ENCODE results near the gene IFT81.
"Not testable (repeated sequence)": the region's sequence is repeated elsewhere in the genome, so short reads cannot be mapped to it uniquely, and the experiment has no call there.

Gene IFT81

DNA sequence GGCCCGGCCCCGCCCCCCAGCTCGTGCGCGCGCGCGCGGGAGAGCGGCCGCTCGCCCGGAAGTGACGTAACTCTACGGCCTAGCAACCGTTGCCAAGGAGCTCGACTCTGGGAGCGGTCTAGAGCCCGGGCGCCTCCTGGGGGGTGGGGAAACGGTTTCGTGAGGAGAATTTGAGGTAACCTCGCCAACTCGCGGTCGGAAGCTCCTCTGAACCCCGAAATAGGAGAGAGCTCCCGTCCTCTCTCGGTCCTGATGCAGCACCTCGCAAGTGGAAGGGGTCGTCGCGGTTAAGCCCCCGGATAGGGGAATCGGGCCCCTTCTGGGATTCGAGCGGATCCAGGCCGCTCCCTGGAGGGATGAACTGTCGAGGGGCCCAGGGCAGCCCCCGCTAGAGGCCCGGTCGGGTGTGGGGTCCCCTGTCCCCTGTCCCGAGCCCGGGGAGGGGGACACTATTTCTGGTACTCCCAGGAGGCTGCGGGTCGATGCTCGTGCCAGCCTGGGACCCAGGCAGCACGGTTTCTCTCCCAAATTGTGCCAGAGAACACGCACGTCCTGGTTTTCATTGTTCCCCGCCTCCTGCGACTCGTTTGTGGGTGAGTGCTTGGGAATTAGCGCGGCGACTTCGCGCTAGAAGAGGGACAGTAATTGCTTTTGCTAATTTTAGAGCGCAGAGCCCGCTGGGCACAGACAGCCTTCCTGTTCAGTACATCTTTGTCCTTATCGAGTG, at the start of gene IFT81:
Gene IFT81 (plus strand): TSS at position 89 of the 727 bp plus-strand sequence. CDS start 3,024 bp downstream, outside the sequence.
- DNase-seq (ENCODE audit: low read depth) = peak; percentile 94

DNA sequence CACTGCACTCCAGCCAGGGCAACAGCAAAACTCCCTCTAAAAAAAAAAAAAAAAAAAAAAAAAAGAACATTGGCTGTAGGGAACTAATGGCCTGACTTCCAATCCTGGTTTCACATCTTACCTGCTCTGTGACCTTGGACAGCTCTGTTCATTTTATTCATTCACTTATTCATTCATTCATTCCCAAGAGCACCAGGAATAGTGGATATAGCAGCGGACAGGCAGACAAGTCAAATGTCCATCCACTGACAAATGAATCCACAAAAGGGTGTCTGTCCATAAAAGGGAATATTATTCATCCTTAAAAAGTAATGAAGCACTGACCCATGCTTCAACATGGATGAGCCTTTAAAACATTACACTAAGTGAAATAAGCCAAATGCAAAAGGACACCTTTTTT, 48.3 kb upstream of the IFT81 start:
- DNase-seq (ENCODE audit: low read depth) = no peak

DNA sequence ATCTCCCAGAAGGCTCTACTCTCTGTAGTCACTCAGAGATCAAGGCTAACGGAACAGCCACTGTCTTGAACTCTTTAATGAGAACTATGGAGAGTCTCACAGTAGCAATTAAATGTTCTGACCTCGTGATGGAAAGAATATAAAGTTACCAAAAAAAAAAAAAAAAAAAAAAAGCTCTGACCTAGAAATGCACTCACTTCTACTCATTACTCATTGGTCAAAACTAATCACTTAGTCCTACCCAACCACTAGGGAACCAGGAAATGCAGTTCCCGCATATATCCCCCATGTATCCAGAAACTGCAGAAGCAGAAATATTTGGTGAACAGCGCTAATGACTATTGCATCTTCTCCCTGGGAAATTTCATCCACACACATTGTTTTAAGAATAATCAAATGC, 46.4 kb upstream of the IFT81 start:
- no peak for DNase-seq (ENCODE audit: low read depth)

- DNase-seq (ENCODE audit: low read depth) = peak; percentile 70
Observed at GRCh38 chr12:110079477-110080400, 44.4 kb upstream of the IFT81 start.

GRCh38 chr12:110080410-110080809, 43.7 kb upstream of the IFT81 start:
- no peak for DNase-seq (ENCODE audit: low read depth)

DNA sequence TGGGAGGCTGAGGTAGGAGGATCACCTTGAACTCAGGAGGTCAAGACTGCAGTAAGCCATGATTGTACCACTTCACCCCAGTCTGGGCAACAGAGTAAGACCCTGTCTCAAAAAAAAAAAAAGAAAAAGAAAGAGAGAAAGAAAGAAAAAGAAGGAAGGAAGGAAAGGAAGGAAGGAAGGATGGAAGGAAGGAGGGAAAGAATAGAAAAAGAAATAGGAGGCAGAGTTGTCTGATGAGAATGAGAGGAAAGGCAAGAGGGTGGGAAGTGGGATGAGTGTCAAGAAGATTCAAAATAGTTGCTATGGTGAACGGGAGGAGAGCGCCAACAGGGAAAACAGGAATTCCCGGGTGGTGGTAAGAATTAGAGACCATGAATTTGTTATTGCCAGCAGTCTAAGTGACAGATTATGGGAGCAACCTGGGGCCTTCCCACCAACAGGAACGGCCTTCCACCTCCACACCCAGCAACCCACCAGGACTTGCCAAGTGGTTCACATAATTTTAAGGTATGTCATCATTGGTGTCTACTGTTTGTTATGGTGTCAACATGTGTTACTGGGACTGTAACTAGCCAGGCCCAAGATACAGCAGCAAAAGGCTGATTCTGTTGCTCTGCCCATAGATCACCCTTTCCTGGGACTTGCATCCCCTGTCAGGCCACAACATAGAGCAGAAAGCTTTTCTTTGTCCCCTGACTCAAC, 39.7 kb upstream of the IFT81 start:
- DNase-seq (ENCODE audit: low read depth) = no peak

DNA sequence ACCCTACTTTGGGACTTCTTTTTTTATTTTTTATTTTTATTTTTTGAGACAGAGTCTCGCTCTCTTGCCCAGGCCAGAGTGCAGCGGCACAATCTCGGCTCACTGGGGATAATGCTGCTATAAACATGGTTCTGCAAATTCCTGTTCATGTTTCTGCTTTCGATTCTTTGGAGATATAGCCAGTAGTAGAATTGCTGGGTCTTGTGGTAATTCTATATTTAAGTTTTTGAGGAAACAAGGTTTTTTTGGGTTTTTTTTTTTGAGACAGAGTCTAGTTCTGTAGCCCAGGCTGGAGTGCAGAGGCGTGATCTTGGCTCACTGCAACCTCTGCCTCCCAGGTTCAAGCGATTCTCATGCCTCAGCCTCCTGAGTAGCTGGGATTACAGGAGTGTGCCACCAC, 35.9 kb upstream of the IFT81 start:
- DNase-seq (ENCODE audit: low read depth) = not testable (repeated sequence)

- no peak for DNase-seq (ENCODE audit: low read depth)
Observed at GRCh38 chr12:110088936-110089335, 35.2 kb upstream of the IFT81 start.

- DNase-seq (ENCODE audit: low read depth) = no peak
Observed at GRCh38 chr12:110090266-110091135, 33.7 kb upstream of the IFT81 start.

GRCh38 chr12:110091136-110091711, 32.9 kb upstream of the IFT81 start:
- DNase-seq (ENCODE audit: low read depth) = no peak

GRCh38 chr12:110093631-110094311, 30.4 kb upstream of the IFT81 start:
- DNase-seq (ENCODE audit: low read depth) = no peak

- DNase-seq (ENCODE audit: low read depth) = peak; percentile 38
Observed at GRCh38 chr12:110100315-110100970, 23.7 kb upstream of the IFT81 start.

DNA sequence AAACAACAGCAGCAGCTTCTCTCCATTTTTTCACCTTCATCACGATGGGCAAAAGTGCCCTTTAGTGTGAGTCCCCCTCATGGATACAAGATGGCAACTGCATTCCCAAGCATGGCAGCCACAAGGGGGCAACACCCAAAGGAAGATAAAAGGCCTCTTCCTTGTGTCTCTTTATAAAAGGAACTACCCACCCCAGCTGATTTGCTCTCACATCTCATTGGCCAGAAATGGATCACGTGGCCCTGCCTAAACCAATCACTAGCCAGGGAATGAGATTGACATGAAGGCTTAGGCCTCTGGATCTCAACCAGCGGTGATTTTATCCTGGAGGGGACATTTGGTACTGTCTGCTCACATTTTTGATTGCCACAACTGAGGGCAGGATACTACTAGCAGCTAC, 21.9 kb upstream of the IFT81 start:
- no peak for DNase-seq (ENCODE audit: low read depth)

DNA sequence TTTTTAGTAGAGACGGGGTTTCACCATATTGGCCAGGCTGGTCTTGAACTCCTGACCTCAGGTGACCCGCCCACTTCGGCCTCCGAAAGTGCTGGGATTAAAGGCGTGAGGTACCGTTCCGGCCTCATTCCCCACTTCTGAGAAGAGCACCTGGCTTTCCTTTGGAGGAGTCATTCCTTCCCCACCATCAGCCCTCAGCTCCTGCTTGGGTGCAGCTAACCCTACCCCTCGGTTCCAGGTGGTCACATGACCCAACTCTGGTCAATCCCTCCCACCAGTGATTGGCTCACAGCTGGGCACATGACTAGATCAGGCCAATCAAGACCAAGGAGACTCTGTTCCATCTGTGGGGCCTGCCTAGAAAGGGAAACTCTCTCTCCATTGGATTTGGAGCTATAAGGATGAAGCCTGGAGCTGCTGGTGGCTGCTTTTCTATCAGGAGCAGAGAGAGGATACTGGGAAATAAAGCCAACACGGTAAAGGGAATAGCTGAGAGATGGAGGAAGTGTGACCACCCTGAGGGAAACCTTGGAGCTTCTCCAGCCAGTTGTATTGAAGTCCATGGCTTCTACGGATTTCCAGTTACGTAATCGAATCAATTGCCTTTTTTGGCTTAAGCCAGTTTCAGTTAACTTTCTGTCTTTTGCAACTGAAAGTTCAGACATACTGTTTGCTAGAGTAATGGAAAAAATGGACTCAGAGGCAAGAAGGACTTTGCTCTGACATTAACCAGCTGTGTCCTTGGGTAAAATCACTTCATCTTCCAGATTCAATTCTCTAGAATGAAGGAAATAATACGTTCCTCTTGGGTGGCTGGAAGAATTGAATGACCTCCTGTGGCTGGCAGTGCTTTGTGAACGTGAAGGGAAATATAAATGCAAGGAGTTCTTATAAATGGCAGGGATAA, 19.7 kb upstream of the IFT81 start:
- no peak for DNase-seq (ENCODE audit: low read depth)

- DNase-seq (ENCODE audit: low read depth) = no peak
Observed at GRCh38 chr12:110105159-110105558, 19.0 kb upstream of the IFT81 start.

- DNase-seq (ENCODE audit: low read depth) = no peak
Observed at GRCh38 chr12:110105986-110106385, 18.2 kb upstream of the IFT81 start.

DNA sequence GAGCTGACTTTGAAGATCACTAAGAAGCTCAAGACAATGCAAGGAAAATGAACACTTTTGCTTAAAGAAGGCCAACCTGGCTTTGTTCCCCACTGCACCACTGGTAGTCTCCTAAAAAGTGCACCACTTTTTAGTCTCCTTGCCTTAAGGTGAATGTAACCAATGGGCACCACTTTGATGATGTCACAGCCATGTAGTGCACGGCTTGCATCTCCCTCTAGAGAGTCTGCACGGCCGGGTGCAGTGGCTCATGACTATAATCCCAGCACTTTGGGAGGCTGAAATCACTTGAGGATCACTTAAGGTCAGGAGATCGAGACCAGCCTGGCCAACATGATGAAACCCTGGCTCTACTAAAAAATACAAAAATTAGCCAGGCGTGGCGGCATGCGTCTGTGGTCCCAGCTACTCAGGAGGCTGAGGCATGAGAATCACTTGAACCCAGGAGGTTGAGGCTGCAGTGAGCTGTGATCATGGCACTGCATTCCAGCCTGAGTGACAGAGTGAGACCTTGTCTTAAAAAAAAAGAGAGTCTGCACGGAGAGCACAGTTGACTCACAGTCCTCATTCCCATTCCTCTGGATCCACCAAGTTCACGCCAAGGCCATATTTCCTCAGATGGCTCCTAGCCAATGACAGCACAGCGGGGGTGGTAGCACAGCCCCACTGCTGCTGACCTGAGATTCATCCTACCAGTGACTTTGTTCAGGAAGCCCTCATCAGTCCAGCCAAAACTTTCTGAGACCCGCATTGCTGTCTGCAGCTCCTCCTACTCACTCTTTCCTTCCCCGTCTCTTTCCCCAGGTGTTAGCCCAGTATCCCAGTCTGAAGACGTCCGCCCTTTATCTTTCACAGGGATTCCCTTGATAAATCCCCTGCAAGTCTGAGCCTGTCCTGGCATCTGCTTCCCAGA, 16.5 kb upstream of the IFT81 start:
- DNase-seq (ENCODE audit: low read depth) = no peak
